Endothelial cell of umbilical vein (primary cell): ENCODE data around the gene USE1. TPM values are rescaled to one million over a fixed set of nuclear protein-coding genes. Genes with fewer than 3 reads are reported as not detected.

Experiments used
- BruUV-seq: library from RNA; stranded (reverse); fragments of 400-500 nt; replicated peaks from 2 replicates; lab custom pipeline; 2021; lab: Mats Ljungman, UMichigan
- CTCF ChIA-PET: fragments of 300-600, 350-600 bp; sonication (Branson Sonifier 250); formaldehyde crosslinking; loops from one replicate; lab custom pipeline; 2021; ENCODE audit warnings: antibody characterized with exemption, inconsistent platforms; lab: Charles Lee
- POLR2A ChIA-PET: fragments of 300-600, 350-600 bp; sonication (Branson Sonifier 250); formaldehyde crosslinking; loops from one replicate; lab custom pipeline; 2021; ENCODE audit warnings: antibody characterized with exemption, inconsistent platforms; lab: Charles Lee
- DNase-seq: peaks from one replicate; pipeline ENCODE4 v3.0.0-alpha.2; 2011; ENCODE audit warnings: low read depth, low spot score
- FAIRE-seq: peaks from 2 replicates; lab custom pipeline; 2011; peaks lifted over from hg19 to GRCh38; lab: Jason Lieb, UNC
- H2AFZ ChIP-seq: 2 replicates; pipeline ENCODE4 v1.6.0; 2012; ENCODE audit warnings: low read depth, low read length, control low read depth, inconsistent platforms
- H3K27ac ChIP-seq: 2 replicates; pipeline ENCODE4 v1.5.1; 2011; ENCODE audit warnings: low read depth, mild to moderate bottlenecking, control low read depth, low read length, moderate library complexity; ENCODE audit not compliant: insufficient read depth
- H3K27me3 ChIP-seq, 2 experiments: 2 replicates each; pipeline versions ENCODE4 v1.6.0 to v1.6.1; 2011; ENCODE audit warnings: low read length in 2 of 2, mixed read lengths in 1 of 2; ENCODE audit not compliant: control insufficient read depth in 2 of 2, insufficient read depth in 2 of 2
- H3K36me3 ChIP-seq, 2 experiments: 2 replicates in 1 of 2; 3 replicates in 1 of 2; pipeline ENCODE4 v1.5.1; 2011; ENCODE audit warnings: low read length in 2 of 2, mild to moderate bottlenecking in 1 of 2, moderate library complexity in 1 of 2; ENCODE audit not compliant: control insufficient read depth in 2 of 2, insufficient read depth in 2 of 2; ENCODE audit errors: extremely low read depth in 1 of 2
- H3K4me1 ChIP-seq: 3 replicates; pipeline ENCODE4 v1.5.1; 2011; ENCODE audit warnings: mild to moderate bottlenecking, low read length; ENCODE audit not compliant: control insufficient read depth, insufficient read depth; ENCODE audit errors: extremely low read depth
- H3K4me2 ChIP-seq: 2 replicates; pipeline ENCODE4 v1.6.1; 2011; ENCODE audit warnings: low read length, control low read depth, mixed read lengths; ENCODE audit not compliant: insufficient read depth
- H3K4me3 ChIP-seq, 3 experiments: fragments of 200-600 bp in 1 of 3; sonication (generic), shearing (Covaris generic) in 1 of 3; replicated peaks in 1 of 3; 2 replicates each; pipeline ENCODE4 v1.5.1; 2011 to 2016; ENCODE audit warnings: control low read depth in 3 of 3, low read length in 3 of 3, mild to moderate bottlenecking in 2 of 3, inconsistent platforms in 1 of 3, low read depth in 1 of 3, moderate library complexity in 1 of 3; ENCODE audit not compliant: insufficient read depth in 1 of 3
- H3K79me2 ChIP-seq: 2 replicates; pipeline ENCODE4 v1.6.0; 2012; ENCODE audit warnings: low read length, inconsistent platforms; ENCODE audit not compliant: control insufficient read depth, insufficient read depth
- H3K9ac ChIP-seq: replicated peaks from 2 replicates; pipeline ENCODE3; 2011; ENCODE audit warnings: low read length, control low read depth; ENCODE audit not compliant: insufficient read depth; ENCODE audit errors: extremely low read depth
- H3K9me1 ChIP-seq: replicated peaks from 3 replicates; pipeline ENCODE4 v1.6.0; 2011; ENCODE audit warnings: mild to moderate bottlenecking, low read length; ENCODE audit not compliant: control insufficient read depth, insufficient read depth; ENCODE audit errors: extremely low read depth
- H3K9me3 ChIP-seq: replicated peaks from 2 replicates; pipeline ENCODE4 v1.5.1; 2012; ENCODE audit warnings: low read length, inconsistent platforms; ENCODE audit not compliant: control insufficient read depth, insufficient read depth
- H4K20me1 ChIP-seq: replicated peaks from 2 replicates; pipeline ENCODE3; 2011; ENCODE audit warnings: mild to moderate bottlenecking, low read length; ENCODE audit not compliant: control insufficient read depth, insufficient read depth; ENCODE audit errors: extremely low read depth
- CTCF ChIP-seq, 2 donors: IDR thresholded peaks; 1 replicate in 1 of 2; 2 replicates in 1 of 2; pipeline ENCODE4 v1.5.1; 2011; ENCODE audit warnings: low read length in 2 of 2, mild to moderate bottlenecking in 2 of 2, moderate library complexity in 2 of 2, control low read depth in 1 of 2, inconsistent platforms in 1 of 2, low read depth in 1 of 2; ENCODE audit not compliant: insufficient read depth in 1 of 2; ENCODE audit errors: extremely low read depth in 1 of 2
- EZH2 ChIP-seq: IDR thresholded peaks from 2 replicates; pipeline ENCODE4 v1.6.1; 2012; ENCODE audit warnings: borderline replicate concordance, low read depth, mild to moderate bottlenecking, moderate library complexity, low read length, inconsistent platforms; ENCODE audit not compliant: severe bottlenecking
- FOS ChIP-seq: IDR thresholded peaks from 2 replicates; pipeline ENCODE4 v1.6.1; 2011; ENCODE audit warnings: mild to moderate bottlenecking, low read length, moderate library complexity, borderline replicate concordance; ENCODE audit not compliant: insufficient read depth
- GATA2 ChIP-seq: IDR thresholded peaks from 2 replicates; pipeline ENCODE4 v1.7.0; 2011; ENCODE audit warnings: low read depth, mild to moderate bottlenecking, moderate library complexity, mixed read lengths, low read length; ENCODE audit not compliant: insufficient read length, insufficient read depth
- JUN ChIP-seq: IDR thresholded peaks from 2 replicates; pipeline ENCODE4 v1.6.1; 2011; ENCODE audit warnings: borderline replicate concordance, low read depth; ENCODE audit not compliant: insufficient read length, insufficient read depth
- MYC ChIP-seq: IDR thresholded peaks from one replicate; pipeline ENCODE4 v1.6.1; 2011; ENCODE audit warnings: mild to moderate bottlenecking, low read depth, low read length
- POLR2A ChIP-seq: IDR thresholded peaks from 2 replicates; pipeline ENCODE4 v1.6.1; 2012; ENCODE audit warnings: low read depth, mild to moderate bottlenecking, control low read depth, low read length
- dilution Hi-C: fragments of 300-500 bp; cut with MboI; formaldehyde crosslinking; loops from one replicate; pipeline ENCODE4 v1.15.0; 2019; ENCODE audit warnings: low sequenced_read_pairs; ENCODE audit not compliant: extremely low pct_ligation_motif_present
- intact Hi-C: fragments of 100-400 bp; cut with micrococcal nuclease; formaldehyde crosslinking; loops from one replicate; pipeline ENCODE4 v1.10.0; 2022
- polyA plus RNA-seq, 4 experiments: library from polyadenylated mRNA; depleted of rRNA in 3 of 4; stranded (reverse) in 3 of 4; unstranded in 1 of 4; fragments of >200 nt; gene quantifications; 2 replicates each; pipeline versions ENCODE4 v1.2.1 to v1.2.3, GENCODE V29; 2011 to 2012; ENCODE audit warnings: missing spikeins in 1 of 4
- total RNA-seq: library from RNA; stranded (reverse); gene quantifications from 2 replicates; pipeline ENCODE4 v1.2.3, GENCODE V29; 2021

The USE1 gene
- total and polyA plus RNA-seq, 2 donors (not counting 3 experiments of a cell fraction or from before 2014, with no cell fraction given): 21.3 to 27.6 TPM

DNA sequence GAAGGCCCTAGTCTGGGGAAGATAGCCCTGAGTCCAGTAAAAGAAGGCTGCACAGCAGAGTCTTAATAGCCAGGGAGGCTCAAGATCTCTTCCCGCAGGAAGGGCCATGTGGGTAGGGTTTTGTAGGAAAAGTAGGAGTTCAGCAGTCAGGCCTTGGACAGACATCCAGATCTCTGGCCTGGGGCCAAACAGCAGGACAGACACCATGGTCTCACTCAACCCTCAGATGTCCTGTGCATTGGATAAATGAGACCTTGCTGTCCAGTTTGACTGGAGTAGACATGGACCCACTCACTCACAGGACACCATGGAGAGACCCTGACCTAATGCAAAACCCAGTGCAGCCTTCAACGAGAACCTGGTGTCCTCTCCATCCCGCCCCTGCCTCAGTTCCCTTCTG is 14.7 kb downstream of the USE1 start:
- no peak for FAIRE-seq
- CTCF ChIA-PET: no interaction called here
- dilution Hi-C loops: no loop called here

GRCh38 chr19:17232258-17232657 is 17.1 kb downstream of the USE1 start:
- Histone ChIP-seq H3K4me3 (no peak overlapping the region), H3K9me3 (no peaks in the 10 kb centered on the region), H3K79me2 (peaks cover 18% of the 10 kb centered on the region), H3K27me3 (no peaks in the 10 kb centered on the region), H3K4me1 (peaks cover 11% of the 10 kb centered on the region), H4K20me1 (no peaks in the 10 kb centered on the region), H3K36me3 (peaks cover 0 to 11% of the 10 kb centered on the region in 2 experiments), H2AFZ (no peak overlapping the region), H3K9me1 (no peaks in the 10 kb centered on the region), H3K27ac (no peak overlapping the region), H3K4me2 (no peak overlapping the region), H3K9ac (no peak overlapping the region)
- DNase-seq (no peak), FAIRE-seq (no peak)
- no TSS peak for BruUV-seq
- no peak for TF ChIP-seq MYC
- no peak for TF ChIP-seq JUN
- TF ChIP-seq GATA2: no peak
- TF ChIP-seq FOS: no peak
- TF ChIP-seq EZH2: no peak
- no peak for TF ChIP-seq POLR2A
- intact Hi-C loops: no loop called here
- ChIA-PET CTCF (interaction anchor here (1.2 kb wide), 1 partner anchor 9 kb away, joined by 3 read pairs; no protein-coding TSS in a partner anchor), POLR2A (no interaction called here)
- dilution Hi-C loops: no loop called here

More for the DNA sequence above, 14.7 kb downstream of the USE1 start:
- no peak overlapping the region for H2AFZ ChIP-seq
- H3K9ac ChIP-seq: no peak overlapping the region
- peaks cover 6% of the 10 kb centered on the region for H3K4me1 ChIP-seq
- intact Hi-C loops: no loop called here
- no peak overlapping the region for H3K4me2 ChIP-seq
- POLR2A ChIA-PET: no interaction called here
- H4K20me1 ChIP-seq: no peaks in the 10 kb centered on the region
- H3K27me3 ChIP-seq: no peaks in the 10 kb centered on the region
- H3K4me3 ChIP-seq: no peak overlapping the region
- DNase-seq: no peak
- no TSS peak for BruUV-seq
- peaks cover 0 to 11% of the 10 kb centered on the region in 2 experiments for H3K36me3 ChIP-seq
- TF ChIP-seq POLR2A: peak; percentile 41
- no peak for TF ChIP-seq CTCF (IDR thresholded peaks at IDR 0.05; ENCODE audit: extremely low read depth in 1 of 2, insufficient read depth in 1 of 2, low read depth in 1 of 2, low read length in 2 of 2)
- no peak for TF ChIP-seq FOS
- TF ChIP-seq MYC: no peak
- H3K9me3 ChIP-seq: no peaks in the 10 kb centered on the region
- peaks cover 12% of the 10 kb centered on the region for H3K79me2 ChIP-seq
- H3K27ac ChIP-seq: no peak overlapping the region
- no peaks in the 10 kb centered on the region for H3K9me1 ChIP-seq
